IMR-90 (cell line): Measurements from ENCODE around the gene ITGB1BP1. TPM values are rescaled to one million over a fixed set of nuclear protein-coding genes. Genes with fewer than 3 reads are reported as not detected.

Experiments
- ATAC-seq: fragments of 200-7000 bp; cut with Tn5 transposase; 2 replicates; pipeline ENCODE4 v1.9.1; 2020; ENCODE audit warnings: low read depth, mild to moderate bottlenecking, moderate library complexity
- BruUV-seq: library from RNA; stranded (reverse); fragments of 400-500 nt; replicated peaks from 2 replicates; lab custom pipeline; 2021; lab: Mats Ljungman, UMichigan
- CTCF ChIA-PET: fragments of 300-600 bp; formaldehyde crosslinking; extraction: SDS; loops from one replicate; lab custom pipeline; 2021; ENCODE audit warnings: antibody characterized with exemption; lab: Yijun Ruan, JAX
- POLR2A ChIA-PET: fragments of 300-600 bp; sonication (Branson Sonifier 250); formaldehyde crosslinking; loops from one replicate; lab custom pipeline; 2022; ENCODE audit warnings: antibody characterized with exemption; ENCODE audit not compliant: unreplicated experiment; lab: Charles Lee
- DNase-seq: peaks from one replicate; pipeline ENCODE4 v3.0.0; 2013
- H2AFZ ChIP-seq: replicated peaks from 2 replicates; pipeline ENCODE3; 2013; ENCODE audit warnings: low read length, mild to moderate bottlenecking; ENCODE audit not compliant: poor library complexity
- H2AK5ac ChIP-seq: 2 replicates; pipeline ENCODE4 v1.6.1; 2013; ENCODE audit warnings: low read depth, low read length, inconsistent platforms
- H2AK9ac ChIP-seq: replicated peaks from 2 replicates; pipeline ENCODE3; 2013; ENCODE audit warnings: mild to moderate bottlenecking, low read depth, low read length, moderate library complexity; ENCODE audit not compliant: poor library complexity
- H2BK120ac ChIP-seq: 2 replicates; pipeline ENCODE4 v1.6.1; 2013; ENCODE audit warnings: low read depth, low read length, inconsistent platforms
- H2BK15ac ChIP-seq: 3 replicates; pipeline ENCODE4 v1.6.1; 2013; ENCODE audit warnings: low read depth, low read length, inconsistent platforms
- H2BK20ac ChIP-seq: 2 replicates; pipeline ENCODE4 v1.6.1; 2013; ENCODE audit warnings: low read depth, mild to moderate bottlenecking, inconsistent platforms, low read length, moderate library complexity
- H2BK5ac ChIP-seq: 2 replicates; pipeline ENCODE4 v1.6.1; 2013; ENCODE audit warnings: mild to moderate bottlenecking, low read depth, low read length, inconsistent platforms; ENCODE audit not compliant: poor library complexity, severe bottlenecking
- H3K14ac ChIP-seq: replicated peaks from 2 replicates; pipeline ENCODE4 v1.6.1; 2013; ENCODE audit warnings: low read depth, low read length, inconsistent platforms
- H3K18ac ChIP-seq: 2 replicates; pipeline ENCODE4 v1.6.1; 2013; ENCODE audit warnings: low read depth, low read length, control low read depth
- H3K23ac ChIP-seq: 2 replicates; pipeline ENCODE4 v1.6.1; 2013; ENCODE audit warnings: low read depth, low read length, inconsistent platforms
- H3K27ac ChIP-seq: 2 replicates; pipeline ENCODE4 v1.5.1; 2013; ENCODE audit warnings: mild to moderate bottlenecking, control low read depth, low read length; ENCODE audit not compliant: insufficient read depth
- H3K27me3 ChIP-seq: 2 replicates; pipeline ENCODE4 v1.6.1; 2013; ENCODE audit warnings: low read length; ENCODE audit not compliant: control insufficient read depth, insufficient read depth
- H3K36me3 ChIP-seq: 2 replicates; pipeline ENCODE4 v1.6.1; 2013; ENCODE audit warnings: low read length, mixed read lengths; ENCODE audit not compliant: control insufficient read depth, insufficient read depth
- H3K4ac ChIP-seq: 2 replicates; pipeline ENCODE4 v1.6.1; 2013; ENCODE audit warnings: low read depth, low read length, inconsistent platforms
- H3K4me1 ChIP-seq: 2 replicates; pipeline ENCODE4 v1.6.1; 2013; ENCODE audit warnings: low read length, mixed read lengths; ENCODE audit not compliant: control insufficient read depth, insufficient read depth
- H3K4me2 ChIP-seq: 2 replicates; pipeline ENCODE4 v1.6.1; 2013; ENCODE audit warnings: low read depth, mild to moderate bottlenecking, control low read depth, low read length, moderate library complexity
- H3K4me3 ChIP-seq: 2 replicates; pipeline ENCODE4 v1.5.1; 2013; ENCODE audit warnings: low read depth, mild to moderate bottlenecking, control low read depth, low read length, moderate library complexity; ENCODE audit not compliant: insufficient read depth
- H3K56ac ChIP-seq: 2 replicates; pipeline ENCODE4 v1.6.1; 2013; ENCODE audit warnings: low read length, inconsistent platforms; ENCODE audit not compliant: insufficient read depth; ENCODE audit errors: extremely low read depth
- H3K79me1 ChIP-seq, 2 experiments: 2 replicates each; pipeline ENCODE4 v1.6.1; 2013; ENCODE audit warnings: low read length in 2 of 2, inconsistent platforms in 1 of 2, low read depth in 1 of 2
- H3K9ac ChIP-seq: 2 replicates; pipeline ENCODE4 v1.6.1; 2013; ENCODE audit warnings: low read depth, low read length, control low read depth
- H3K9me1 ChIP-seq: 2 replicates; pipeline ENCODE4 v1.6.1; 2013; ENCODE audit warnings: low read length, inconsistent platforms; ENCODE audit not compliant: insufficient read depth
- H3K9me3 ChIP-seq: 2 replicates; pipeline ENCODE4 v1.6.1; 2013; ENCODE audit warnings: low read length; ENCODE audit not compliant: control insufficient read depth, insufficient read depth
- H4K20me1 ChIP-seq: 2 replicates; pipeline ENCODE4 v1.6.1; 2013; ENCODE audit warnings: low read length, inconsistent platforms; ENCODE audit not compliant: insufficient read depth
- H4K5ac ChIP-seq: 2 replicates; pipeline ENCODE4 v1.6.1; 2013; ENCODE audit warnings: mild to moderate bottlenecking, low read depth, low read length, control low read depth
- H4K8ac ChIP-seq, 2 experiments: 2 replicates each; pipeline ENCODE4 v1.6.1; 2013; ENCODE audit warnings: low read depth in 2 of 2, low read length in 2 of 2, control low read depth in 1 of 2, inconsistent platforms in 1 of 2
- H4K91ac ChIP-seq: 2 replicates; pipeline ENCODE4 v1.6.1; 2013; ENCODE audit warnings: low read depth, low read length, inconsistent platforms; ENCODE audit not compliant: insufficient read depth
- FOS ChIP-seq: fragments of 150-350 bp; IDR thresholded peaks from 2 replicates; pipeline ENCODE4 v1.6.1; 2016; ENCODE audit warnings: low read depth, low read length
- NFE2L2 ChIP-seq: fragments of 150-350 bp; IDR thresholded peaks from 2 replicates; pipeline ENCODE4 v1.6.1; 2016; ENCODE audit warnings: low read depth, mild to moderate bottlenecking, low read length
- RAD21 ChIP-seq: IDR thresholded peaks from 2 replicates; pipeline ENCODE4 v1.6.1; 2012; ENCODE audit warnings: low read length, improper control_type of control experiment
- RCOR1 ChIP-seq: IDR thresholded peaks from 2 replicates; pipeline ENCODE4 v1.6.1; 2012; ENCODE audit warnings: mild to moderate bottlenecking, low read length, improper control_type of control experiment; ENCODE audit not compliant: insufficient replicate concordance
- RFX5 ChIP-seq: IDR thresholded peaks from 2 replicates; pipeline ENCODE4 v1.8.0; 2012; ENCODE audit warnings: low read depth, mild to moderate bottlenecking, low read length, moderate library complexity
- WGBS, 2 experiments: methylation state at CpG; one replicate each; pipeline versions ENCODE4 v1.1.5 to v1.1.7; 2013; ENCODE audit warnings: missing lambda C conversion rate in 2 of 2; ENCODE audit not compliant: insufficient read length in 1 of 2; ENCODE audit errors: extremely low coverage in 2 of 2; 5-methylcytosine and 5-hydroxymethylcytosine counted together
- dilution Hi-C: fragments of 300-500 bp; cut with HindIII; formaldehyde crosslinking; loops from one replicate; pipeline ENCODE4 v1.14.3; 2018; ENCODE audit warnings: low sequenced_read_pairs; ENCODE audit not compliant: unreplicated experiment
- in situ Hi-C: fragments of 300-500 bp; cut with MboI; formaldehyde crosslinking; loops from 3 replicates; pipeline ENCODE4 v1.14.3; 2019; ENCODE audit warnings: low sequenced_read_pairs, inconsistent platforms, mixed read lengths
- intact Hi-C: fragments of 100-400 bp; cut with micrococcal nuclease; formaldehyde crosslinking; loops from 2 replicates; pipeline ENCODE4 v1.10.0; 2022
- polyA plus RNA-seq, 3 experiments: library from polyadenylated mRNA; depleted of rRNA; stranded (reverse); fragments of >200 nt; gene quantifications; 2 replicates each; pipeline ENCODE4 v1.2.3, GENCODE V29; 2012; ENCODE audit warnings: low replicate concordance in 1 of 3
- total RNA-seq: library from RNA; depleted of rRNA; stranded (reverse); fragments of >200 nt; gene quantifications from 2 replicates; pipeline ENCODE4 v1.2.3, GENCODE V29; 2012
- TF ChIP-seq, protein P1 (sequence below): conservative IDR thresholded peaks from 2 replicates; pipeline ENCODE4 v1.5.1; 2012; ENCODE audit warnings: mild to moderate bottlenecking, low read depth, low read length, improper control_type of control experiment

The ITGB1BP1 gene
- total and polyA plus RNA-seq, 2 of the 4 experiments (the other 2 are of a cell fraction): 48.6 to 88.1 TPM

DNA sequence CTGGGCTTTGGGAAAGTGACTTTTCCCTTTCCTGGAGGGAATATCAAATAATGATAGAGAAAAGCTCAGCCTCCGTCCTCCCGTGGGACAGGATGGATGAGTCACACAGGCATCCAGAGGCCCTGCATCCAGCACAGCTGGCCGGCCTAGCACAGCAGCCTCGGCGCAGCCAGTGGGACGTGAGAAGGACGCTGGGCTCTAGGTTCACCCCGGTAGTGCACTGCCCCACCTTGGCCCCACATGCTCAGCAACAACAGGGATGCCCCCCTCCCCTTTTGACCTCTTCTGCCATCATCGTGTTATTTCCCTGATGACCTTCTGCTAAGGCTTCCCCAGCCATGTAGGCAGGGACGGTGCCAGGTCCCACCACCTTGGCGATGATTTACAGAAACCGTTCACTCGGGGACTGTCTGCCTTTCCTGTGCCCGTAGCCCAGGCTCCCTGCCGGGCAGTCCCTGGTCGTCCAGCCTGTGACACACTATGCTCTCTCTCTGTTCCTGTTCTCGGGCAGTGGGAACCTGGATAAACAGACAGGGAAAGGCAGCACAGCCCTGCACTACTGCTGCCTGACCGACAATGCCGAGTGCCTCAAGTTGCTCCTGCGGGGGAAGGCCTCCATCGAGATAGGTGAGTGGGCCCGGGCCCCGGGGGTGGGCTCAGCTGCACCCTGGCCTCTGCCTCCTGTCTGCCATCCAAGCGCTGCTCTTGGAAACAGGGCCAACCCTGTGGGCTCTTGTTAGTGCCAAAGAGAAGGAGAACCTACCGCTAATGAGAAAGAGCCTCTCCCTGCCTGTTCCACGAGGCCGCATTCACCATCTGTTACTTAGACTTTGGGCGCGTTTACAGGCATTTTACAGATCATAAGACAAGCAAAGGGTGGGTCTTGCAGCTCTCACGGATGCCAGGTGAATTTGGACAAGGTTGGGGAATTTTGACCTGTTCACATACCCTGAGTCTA is 44.6 kb downstream of the ITGB1BP1 start:
- intact Hi-C loops: no loop called here
- peaks cover 31% of the 10 kb centered on the region for H3K4me1 ChIP-seq
- ATAC-seq: peak; percentile 88

More for the DNA sequence above, 44.6 kb downstream of the ITGB1BP1 start:
- H4K5ac ChIP-seq: peak overlapping the region; percentile 31
- dilution Hi-C loops (no loop called here), in situ Hi-C loops (loop anchor here (10.0 kb wide), 1 partner anchor 234 kb away; no protein-coding TSS in a partner anchor)
- peak overlapping the region; percentile 57 for H2AK9ac ChIP-seq
- H3K56ac ChIP-seq: peak overlapping the region; percentile 42; the same call in 1 of the 2 replicates
- 49% methylated on average over 13 of the region's 30 CpGs; no CpG with 5 or more reads in 1 of the 2 experiments for WGBS, 2 experiments
- BruUV-seq: no TSS peak
- peak overlapping the region; percentile 87 for H2BK120ac ChIP-seq
- peak overlapping the region; percentile 73 for H3K4ac ChIP-seq
- peak overlapping the region; percentile 63 for H3K23ac ChIP-seq
- CTCF ChIA-PET: no interaction called here
- H3K14ac ChIP-seq: peak overlapping the region; percentile 35
- H3K4me3 ChIP-seq: no peak overlapping the region
- H3K9me3 ChIP-seq: no peaks in the 10 kb centered on the region
- peak overlapping the region; percentile 85 for H2BK20ac ChIP-seq
- TF ChIP-seq, protein P1, sequence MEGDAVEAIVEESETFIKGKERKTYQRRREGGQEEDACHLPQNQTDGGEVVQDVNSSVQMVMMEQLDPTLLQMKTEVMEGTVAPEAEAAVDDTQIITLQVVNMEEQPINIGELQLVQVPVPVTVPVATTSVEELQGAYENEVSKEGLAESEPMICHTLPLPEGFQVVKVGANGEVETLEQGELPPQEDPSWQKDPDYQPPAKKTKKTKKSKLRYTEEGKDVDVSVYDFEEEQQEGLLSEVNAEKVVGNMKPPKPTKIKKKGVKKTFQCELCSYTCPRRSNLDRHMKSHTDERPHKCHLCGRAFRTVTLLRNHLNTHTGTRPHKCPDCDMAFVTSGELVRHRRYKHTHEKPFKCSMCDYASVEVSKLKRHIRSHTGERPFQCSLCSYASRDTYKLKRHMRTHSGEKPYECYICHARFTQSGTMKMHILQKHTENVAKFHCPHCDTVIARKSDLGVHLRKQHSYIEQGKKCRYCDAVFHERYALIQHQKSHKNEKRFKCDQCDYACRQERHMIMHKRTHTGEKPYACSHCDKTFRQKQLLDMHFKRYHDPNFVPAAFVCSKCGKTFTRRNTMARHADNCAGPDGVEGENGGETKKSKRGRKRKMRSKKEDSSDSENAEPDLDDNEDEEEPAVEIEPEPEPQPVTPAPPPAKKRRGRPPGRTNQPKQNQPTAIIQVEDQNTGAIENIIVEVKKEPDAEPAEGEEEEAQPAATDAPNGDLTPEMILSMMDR: 0 out of 2 replicates have a peak, but pooled peaks have one; percentile 15
- TF ChIP-seq NFE2L2 (no peak), FOS (peak; percentile 88), RCOR1 (peak; percentile 45), RAD21 (peak; percentile 32; the same call in 1 of the 2 replicates), RFX5 (no peak)
- H4K91ac ChIP-seq: peak overlapping the region; percentile 79
- no peaks in the 10 kb centered on the region for H3K27me3 ChIP-seq
- peaks cover 29% of the 10 kb centered on the region for H3K9me1 ChIP-seq
- peaks cover 24% of the 10 kb centered on the region for H3K36me3 ChIP-seq
- H3K79me1 ChIP-seq: peaks cover 23 to 72% of the 10 kb centered on the region in 2 experiments
- POLR2A ChIA-PET: interaction anchor here (0.5 kb wide), 1 partner anchor 9 kb away, joined by 5 read pairs; no protein-coding TSS in a partner anchor
- H3K4me2 ChIP-seq: peak overlapping the region; percentile 22; the same call in 1 of the 2 replicates
- H4K8ac ChIP-seq: peak overlapping the region; percentile 51 to 86
- H2AK5ac ChIP-seq: peak overlapping the region; percentile 95
- H4K20me1 ChIP-seq: peaks cover 8% of the 10 kb centered on the region; the same call in 1 of the 2 replicates
- H2BK5ac ChIP-seq: peak overlapping the region; percentile 83
- peak overlapping the region; percentile 30 for H3K18ac ChIP-seq
- H2BK15ac ChIP-seq: peak overlapping the region; percentile 81; the same call in 1 of the 3 replicates
- H3K9ac ChIP-seq: peak overlapping the region; percentile 27; the same call in 1 of the 2 replicates
- peak; percentile 90 for DNase-seq
- peak overlapping the region; percentile 85 for H3K27ac ChIP-seq
- peak overlapping the region; percentile 76 for H2AFZ ChIP-seq
